Spinal cord (tissue), 10 donors: Measurements from ENCODE around the gene KAT6B. TPM values are rescaled to one million over a fixed set of nuclear protein-coding genes. Genes with fewer than 3 reads are reported as not detected.

Experiments
- DNase-seq, 6 donors: peaks; one replicate each; pipeline versions ENCODE4 v3.0.0 to v3.0.0-alpha.2; 2013 to 2015; ENCODE audit warnings: low spot score in 6 of 6, low read depth in 4 of 6
- H3K27ac ChIP-seq: one replicate; pipeline ENCODE4 v1.5.1; 2013; ENCODE audit warnings: low read depth, low read length, control low read depth
- H3K27me3 ChIP-seq: one replicate; pipeline ENCODE4 v1.6.1; 2013; ENCODE audit warnings: low read length; ENCODE audit not compliant: control insufficient read depth, insufficient read depth
- H3K36me3 ChIP-seq: one replicate; pipeline ENCODE4 v1.6.1; 2013; ENCODE audit warnings: low read length; ENCODE audit not compliant: control insufficient read depth, insufficient read depth
- H3K4me1 ChIP-seq: one replicate; pipeline ENCODE4 v1.6.1; 2013; ENCODE audit warnings: low read length; ENCODE audit not compliant: control insufficient read depth, insufficient read depth
- H3K4me3 ChIP-seq: one replicate; pipeline ENCODE4 v1.5.1; 2013; ENCODE audit warnings: low read depth, low read length, control low read depth
- H3K9me3 ChIP-seq: one replicate; pipeline ENCODE4 v1.6.1; 2013; ENCODE audit warnings: low read length; ENCODE audit not compliant: control insufficient read depth, insufficient read depth
- WGBS: methylation state at CpG from one replicate; pipeline ENCODE4 v1.1.5; 2013; ENCODE audit warnings: missing lambda C conversion rate; ENCODE audit not compliant: insufficient coverage; 5-methylcytosine and 5-hydroxymethylcytosine counted together
- polyA plus RNA-seq, 2 donors: library from polyadenylated mRNA; unstranded; fragments of 120-200 nt; gene quantifications; one replicate each; pipeline ENCODE4 v1.2.1, GENCODE V29; 2013; ENCODE audit not compliant: insufficient read length in 2 of 2
- total RNA-seq, 2 donors: library from RNA; depleted of rRNA in 1 of 2; stranded (reverse); fragments of 120-200 nt in 1 of 2; fragments of >200 nt in 1 of 2; gene quantifications; one replicate each; pipeline versions ENCODE4 v1.2.3 to v1.2.4, GENCODE V29; 2013 to 2014
- donor health status: healthy.

The KAT6B gene
- total and polyA plus RNA-seq, 4 donors, result 30.6 to 93.6 (median 37.5) TPM

GRCh38 chr10:74949843-74950765, 123.7 kb downstream of the KAT6B start:
- 72% methylated on average over 4 of the region's 8 CpGs for WGBS
- Histone ChIP-seq H3K36me3 (no peaks in the 10 kb centered on the region), H3K27ac (no peak overlapping the region), H3K4me3 (no peak overlapping the region), H3K4me1 (no peaks in the 10 kb centered on the region), H3K27me3 (no peaks in the 10 kb centered on the region), H3K9me3 (no peaks in the 10 kb centered on the region)
- peak in 1 of 6 donors; percentile 57 for DNase-seq

GRCh38 chr10:74953214-74953613, 126.8 kb downstream of the KAT6B start:
- no peaks in the 10 kb centered on the region for H3K4me1 ChIP-seq
- WGBS, result 82% methylated on average over 1 of the region's 2 CpGs

GRCh38 chr10:74955796-74956195, 129.4 kb downstream of the KAT6B start:
- 80% methylated on average over 1 of the region's 5 CpGs for WGBS
- DNase-seq, result no peak
- no peak overlapping the region for H3K4me3 ChIP-seq
- no peaks in the 10 kb centered on the region for H3K27me3 ChIP-seq
- no peak overlapping the region for H3K27ac ChIP-seq
- H3K36me3 ChIP-seq, result no peaks in the 10 kb centered on the region
- H3K9me3 ChIP-seq, result no peaks in the 10 kb centered on the region
- no peaks in the 10 kb centered on the region for H3K4me1 ChIP-seq

More at GRCh38 chr10:74953214-74953613, 126.8 kb downstream of the KAT6B start:
- H3K4me3 ChIP-seq, result no peak overlapping the region
- H3K27ac ChIP-seq, result no peak overlapping the region
- no peak for DNase-seq
- no peaks in the 10 kb centered on the region for H3K9me3 ChIP-seq
- no peaks in the 10 kb centered on the region for H3K36me3 ChIP-seq
- H3K27me3 ChIP-seq, result no peaks in the 10 kb centered on the region

GRCh38 chr10:74956555-74957111, 130.2 kb downstream of the KAT6B start:
- H3K27ac ChIP-seq, result no peak overlapping the region
- H3K4me1 ChIP-seq, result no peaks in the 10 kb centered on the region
- H3K9me3 ChIP-seq, result no peaks in the 10 kb centered on the region
- H3K4me3 ChIP-seq, result no peak overlapping the region
- no peaks in the 10 kb centered on the region for H3K27me3 ChIP-seq
- no peaks in the 10 kb centered on the region for H3K36me3 ChIP-seq
- WGBS, result no CpG with 5 or more reads among the region's 1 CpG
- no peak for DNase-seq

GRCh38 chr10:74957285-74957961, 131.0 kb downstream of the KAT6B start:
- DNase-seq, result peak in 2 of 6 donors; percentile 28 to 90
- Histone ChIP-seq H3K27ac (no peak overlapping the region), H3K27me3 (no peaks in the 10 kb centered on the region), H3K4me1 (no peaks in the 10 kb centered on the region), H3K4me3 (no peak overlapping the region), H3K36me3 (no peaks in the 10 kb centered on the region), H3K9me3 (no peaks in the 10 kb centered on the region)
- 0% methylated on average over 3 of the region's 9 CpGs for WGBS

- Histone ChIP-seq H3K27ac (no peak overlapping the region), H3K36me3 (no peaks in the 10 kb centered on the region), H3K4me3 (no peak overlapping the region)
These were observed 131.9 kb downstream of the KAT6B start for GRCh38 chr10:74958316-74958715.

GRCh38 chr10:74960670-74961069, 134.3 kb downstream of the KAT6B start:
- H3K4me3 ChIP-seq, result no peak overlapping the region
- no peaks in the 10 kb centered on the region for H3K9me3 ChIP-seq
- WGBS, result 100% methylated on average over 1 of the region's 2 CpGs
- DNase-seq, result peak in 1 of 6 donors; percentile 46
- H3K27me3 ChIP-seq, result no peaks in the 10 kb centered on the region
- H3K36me3 ChIP-seq, result no peaks in the 10 kb centered on the region
- H3K4me1 ChIP-seq, result no peaks in the 10 kb centered on the region
- H3K27ac ChIP-seq, result no peak overlapping the region

More at GRCh38 chr10:74958316-74958715, 131.9 kb downstream of the KAT6B start:
- WGBS, result 100% methylated on average over 2 of the region's 3 CpGs
- no peaks in the 10 kb centered on the region for H3K27me3 ChIP-seq
- H3K9me3 ChIP-seq, result no peaks in the 10 kb centered on the region
- peak in 1 of 6 donors; percentile 71 for DNase-seq
- H3K4me1 ChIP-seq, result no peaks in the 10 kb centered on the region

- H3K27me3 ChIP-seq, result no peaks in the 10 kb centered on the region
- DNase-seq, result no peak
- no peak overlapping the region for H3K4me3 ChIP-seq
- no peaks in the 10 kb centered on the region for H3K9me3 ChIP-seq
- H3K36me3 ChIP-seq, result no peaks in the 10 kb centered on the region
- WGBS, result no CpG with 5 or more reads among the region's 4 CpGs
- H3K27ac ChIP-seq, result no peak overlapping the region
- H3K4me1 ChIP-seq, result no peaks in the 10 kb centered on the region
These were observed 136.1 kb downstream of the KAT6B start for GRCh38 chr10:74962517-74962916.

- no peaks in the 10 kb centered on the region for H3K4me1 ChIP-seq
- no peak overlapping the region for H3K4me3 ChIP-seq
- no peaks in the 10 kb centered on the region for H3K36me3 ChIP-seq
- no peaks in the 10 kb centered on the region for H3K9me3 ChIP-seq
- no peak overlapping the region for H3K27ac ChIP-seq
- H3K27me3 ChIP-seq, result no peaks in the 10 kb centered on the region
- WGBS, result no CpG with 5 or more reads among the region's 3 CpGs
- DNase-seq, result no peak
These were observed 137.1 kb downstream of the KAT6B start for GRCh38 chr10:74963549-74963948.
